ENCODE data around the gene CTSH. TPM values are rescaled to one million over a fixed set of nuclear protein-coding genes. Genes with fewer than 3 reads are reported as not detected.
"Not testable (repeated sequence)": the region's sequence is repeated elsewhere in the genome, so short reads cannot be mapped to it uniquely, and the experiment has no call there.

The CTSH gene
- total RNA-seq, 1 donor from 2014 or later, result 112 TPM

DNA sequence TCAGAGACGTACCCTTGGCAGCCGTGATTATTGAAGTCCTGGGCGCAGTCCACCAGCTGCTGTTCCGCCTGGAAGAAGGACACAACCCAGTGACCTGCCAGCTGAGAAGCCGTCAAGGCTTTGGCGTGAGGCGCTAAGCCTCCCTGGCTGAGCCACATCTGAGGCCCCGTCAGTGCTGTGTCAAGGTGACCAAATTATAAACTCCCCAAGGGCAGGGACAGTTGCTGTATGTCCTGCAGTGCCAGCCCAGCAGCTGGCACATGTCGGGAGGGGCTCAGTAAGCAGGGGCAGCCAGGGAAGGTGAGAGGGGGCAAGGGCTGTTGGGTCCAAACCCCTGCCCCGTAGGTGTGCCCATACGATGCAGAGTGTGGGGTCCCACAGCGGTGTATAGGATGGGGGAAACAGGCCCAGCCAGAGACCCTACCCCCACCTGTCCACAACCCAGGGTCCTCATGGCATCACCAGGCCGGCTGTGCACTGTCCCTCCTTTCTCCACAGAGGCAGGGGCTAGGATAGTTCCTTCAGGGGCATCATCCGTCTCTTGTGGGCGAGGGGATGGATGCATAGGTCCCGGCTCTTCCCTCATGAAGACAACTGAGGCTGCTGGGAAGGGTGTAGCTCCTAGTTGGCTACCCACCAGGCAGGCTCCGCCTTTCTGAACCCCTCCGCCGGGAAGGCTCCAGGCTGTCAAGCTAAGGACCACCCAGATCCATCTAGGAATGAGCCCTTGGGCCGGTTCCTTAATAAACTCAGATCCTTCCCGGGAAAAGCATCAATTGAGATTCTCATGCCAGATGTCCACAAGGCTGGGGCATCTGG is 13.2 kb downstream of the CTSH start:
- DNase-seq (ENCODE audit: low spot score in 2 of 2), result no peak
- intact Hi-C loops (cut with DNase I), result no loop called here
- Histone ChIP-seq H3K9me3 (no peaks in the 10 kb centered on the region), H3K36me3 (peaks cover 7 to 16% of the 10 kb centered on the region in 2 donors), H3K27me3 (no peaks in the 10 kb centered on the region), H3K4me3 (no peak overlapping the region), H3K27ac (peak overlapping the region; percentile 42 to 44), H3K4me1 (peaks cover 3 to 15% of the 10 kb centered on the region in 2 donors)
- TF ChIP-seq, protein P1, sequence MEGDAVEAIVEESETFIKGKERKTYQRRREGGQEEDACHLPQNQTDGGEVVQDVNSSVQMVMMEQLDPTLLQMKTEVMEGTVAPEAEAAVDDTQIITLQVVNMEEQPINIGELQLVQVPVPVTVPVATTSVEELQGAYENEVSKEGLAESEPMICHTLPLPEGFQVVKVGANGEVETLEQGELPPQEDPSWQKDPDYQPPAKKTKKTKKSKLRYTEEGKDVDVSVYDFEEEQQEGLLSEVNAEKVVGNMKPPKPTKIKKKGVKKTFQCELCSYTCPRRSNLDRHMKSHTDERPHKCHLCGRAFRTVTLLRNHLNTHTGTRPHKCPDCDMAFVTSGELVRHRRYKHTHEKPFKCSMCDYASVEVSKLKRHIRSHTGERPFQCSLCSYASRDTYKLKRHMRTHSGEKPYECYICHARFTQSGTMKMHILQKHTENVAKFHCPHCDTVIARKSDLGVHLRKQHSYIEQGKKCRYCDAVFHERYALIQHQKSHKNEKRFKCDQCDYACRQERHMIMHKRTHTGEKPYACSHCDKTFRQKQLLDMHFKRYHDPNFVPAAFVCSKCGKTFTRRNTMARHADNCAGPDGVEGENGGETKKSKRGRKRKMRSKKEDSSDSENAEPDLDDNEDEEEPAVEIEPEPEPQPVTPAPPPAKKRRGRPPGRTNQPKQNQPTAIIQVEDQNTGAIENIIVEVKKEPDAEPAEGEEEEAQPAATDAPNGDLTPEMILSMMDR (IDR thresholded peaks at IDR 0.05), result no peak

DNA sequence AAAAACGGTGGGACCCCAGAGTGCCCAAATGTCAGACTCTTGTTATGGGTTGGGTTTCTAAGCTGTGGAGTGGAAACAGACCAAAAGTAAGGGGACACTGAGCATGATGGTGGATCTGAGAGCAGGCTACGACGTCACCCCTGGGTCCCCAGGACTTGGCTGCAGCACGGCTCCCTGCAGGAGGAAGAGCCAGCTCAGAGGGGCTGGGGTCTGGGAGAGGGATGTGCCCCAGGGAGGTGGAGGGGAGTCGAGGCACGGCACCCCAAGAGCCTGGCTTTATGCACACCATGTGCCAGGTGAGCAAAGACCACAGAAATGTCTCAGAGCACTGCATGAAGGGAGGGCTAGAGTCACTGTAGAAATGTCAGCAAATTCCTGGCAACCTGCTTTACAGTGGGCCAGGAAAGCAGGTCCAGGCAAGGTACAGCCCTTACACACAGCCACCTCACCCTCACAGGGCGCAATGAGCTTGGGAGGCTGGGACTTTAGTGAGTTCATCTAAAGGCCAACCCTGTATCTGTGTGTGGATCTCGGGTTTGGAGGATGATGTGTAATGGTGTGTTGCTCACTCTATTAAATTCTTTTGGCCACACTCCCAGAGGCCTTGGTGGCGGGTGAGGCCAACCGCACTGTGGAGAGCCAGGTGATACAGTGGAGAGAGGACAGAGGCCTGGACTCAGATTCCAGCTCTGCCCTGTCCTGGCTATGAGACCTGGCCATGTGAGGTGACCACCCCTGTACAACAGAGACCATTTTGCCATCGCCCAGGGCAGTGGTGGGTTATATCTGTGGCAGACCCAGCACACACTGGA is 14.1 kb downstream of the CTSH start:
- H3K9me3 ChIP-seq, result no peaks in the 10 kb centered on the region
- H3K27me3 ChIP-seq, result no peaks in the 10 kb centered on the region
- H3K27ac ChIP-seq, result peak overlapping the region; percentile 44 to 47
- H3K4me3 ChIP-seq, result no peak overlapping the region
- peaks cover 11 to 24% of the 10 kb centered on the region in 2 donors for H3K36me3 ChIP-seq
- peaks cover 3 to 15% of the 10 kb centered on the region in 2 donors for H3K4me1 ChIP-seq
- no peak for DNase-seq (ENCODE audit: low spot score in 2 of 2)
- intact Hi-C loops (cut with DNase I), result no loop called here
- TF ChIP-seq, protein P1 (IDR thresholded peaks at IDR 0.05), result no peak

DNA sequence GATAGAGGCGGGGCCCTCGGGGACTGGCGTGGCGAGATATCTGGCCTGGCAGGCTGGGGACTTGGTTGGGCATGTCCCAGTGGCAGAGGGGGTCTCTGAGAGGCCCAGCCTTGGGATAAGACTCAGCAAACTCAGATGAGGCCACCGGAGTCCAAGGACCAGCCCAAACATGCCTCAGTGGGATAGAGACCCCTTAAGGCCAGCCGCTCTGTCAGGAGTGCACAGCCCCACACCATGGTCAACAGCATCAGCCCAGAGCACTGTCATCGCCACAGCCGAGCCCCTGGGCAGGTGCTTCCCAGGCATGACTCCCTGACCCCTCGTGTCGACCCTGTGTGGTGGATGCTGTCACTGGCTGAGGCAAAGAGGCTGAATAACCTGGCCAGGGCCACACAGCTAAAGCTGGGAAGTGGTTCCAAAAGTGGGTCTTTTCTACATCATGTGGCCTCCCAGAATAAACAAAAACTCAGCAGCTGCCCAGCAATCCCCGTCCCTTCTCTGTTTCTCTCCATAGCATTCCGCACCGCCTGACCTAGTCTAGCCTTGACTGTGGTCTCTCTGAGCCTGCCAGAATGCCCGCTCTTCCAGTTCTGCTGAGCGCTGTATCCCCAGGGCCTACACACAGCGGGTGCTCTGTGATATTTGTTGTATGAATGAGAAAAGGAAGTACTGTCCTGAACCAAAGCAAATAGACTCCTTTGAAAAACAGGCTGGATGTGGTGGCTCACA is 15.1 kb downstream of the CTSH start:
- H3K27ac ChIP-seq, result no peak overlapping the region
- intact Hi-C loops (cut with DNase I), result no loop called here
- H3K4me1 ChIP-seq, result peaks cover 3 to 14% of the 10 kb centered on the region in 2 donors
- peaks cover 11 to 35% of the 10 kb centered on the region in 2 donors for H3K36me3 ChIP-seq
- no peak overlapping the region for H3K4me3 ChIP-seq
- no peaks in the 10 kb centered on the region for H3K27me3 ChIP-seq
- DNase-seq (ENCODE audit: low spot score in 2 of 2), result no peak
- TF ChIP-seq, protein P1 (IDR thresholded peaks at IDR 0.05), result no peak
- no peaks in the 10 kb centered on the region for H3K9me3 ChIP-seq

DNA sequence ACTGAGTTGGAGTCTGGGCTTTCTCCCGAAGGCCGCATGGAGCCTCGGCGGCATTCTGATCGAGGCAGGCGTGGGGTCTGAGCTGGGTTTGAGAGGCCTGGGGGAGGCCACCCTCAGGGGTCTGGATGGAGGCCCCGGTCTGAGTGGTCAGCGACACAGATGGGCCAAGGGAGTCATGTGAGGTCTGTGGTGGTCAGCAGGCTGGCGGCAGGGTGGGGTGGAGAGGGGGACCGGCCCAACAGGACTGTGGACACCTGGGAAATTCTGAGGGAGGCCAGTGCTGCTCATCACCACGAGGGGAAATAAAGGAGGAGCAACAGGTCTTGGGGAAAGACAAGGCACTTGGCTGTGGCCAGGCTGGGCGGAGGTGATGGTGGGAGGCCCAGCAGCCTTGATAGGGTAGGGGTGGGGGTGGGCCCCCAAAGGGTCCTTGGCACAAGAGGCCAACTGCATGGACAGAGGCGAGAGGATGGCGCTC is 16.2 kb downstream of the CTSH start:
- H3K36me3 ChIP-seq, result peaks cover 12 to 44% of the 10 kb centered on the region in 2 donors
- intact Hi-C loops (cut with DNase I), result no loop called here

DNA sequence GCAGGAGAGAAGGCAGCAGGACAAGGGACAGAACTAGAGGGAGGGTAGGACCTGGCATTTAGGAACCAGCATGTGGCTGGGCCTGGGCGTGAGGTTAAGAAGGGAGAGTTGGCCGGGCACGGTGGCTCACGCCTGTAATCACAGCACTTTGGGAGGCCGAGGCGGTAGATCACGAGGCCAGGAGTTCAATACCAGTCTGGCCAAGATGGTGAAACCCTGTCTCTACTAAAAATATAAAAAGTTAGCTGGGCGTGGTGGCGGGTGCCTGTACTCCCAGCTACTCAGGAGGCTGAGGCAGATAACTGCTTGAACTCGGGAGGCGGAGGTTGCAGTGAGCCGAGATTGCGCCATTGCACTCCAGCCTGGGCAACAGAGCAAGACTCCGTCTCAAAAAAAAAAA is 16.7 kb downstream of the CTSH start:
- H3K36me3 ChIP-seq, result peaks cover 17 to 48% of the 10 kb centered on the region in 2 donors
- H3K27ac ChIP-seq; H3K4me3 ChIP-seq; H3K27me3 ChIP-seq; intact Hi-C loops (cut with DNase I); H3K9me3 ChIP-seq; H3K4me1 ChIP-seq; DNase-seq (ENCODE audit: low spot score in 2 of 2): not testable (repeated sequence)

More for the DNA sequence above, 16.2 kb downstream of the CTSH start:
- H3K4me1 ChIP-seq, result peaks cover 0 to 5% of the 10 kb centered on the region in 2 donors
- no peak overlapping the region for H3K4me3 ChIP-seq
- no peak for DNase-seq (ENCODE audit: low spot score in 2 of 2)
- TF ChIP-seq, protein P1 (IDR thresholded peaks at IDR 0.05), result no peak
- no peaks in the 10 kb centered on the region for H3K27me3 ChIP-seq
- H3K9me3 ChIP-seq, result no peaks in the 10 kb centered on the region
- H3K27ac ChIP-seq, result no peak overlapping the region
